ENCODE measurements around the gene TADA3.

TADA3 gene

GRCh38 chr3:9730657-9731205, 61.5 kb downstream of the TADA3 start:
- no peak for DNase-seq (ENCODE audit: extremely low read depth in 1 of 2, low read depth in 1 of 2)

All from stimulated activated CD8-positive, alpha-beta memory T cell treated with anti-CD3 and anti-CD28 coated beads, Interleukin-7, amount 100 ng/mL, for 48 hours (primary cell).